Type B pancreatic cell (in vitro differentiated cells): ENCODE measurements around the gene RAB3B. TPM values are rescaled to one million over a fixed set of nuclear protein-coding genes. Genes with fewer than 3 reads are reported as not detected.
A peak's percentile ranks its signal among the peaks of the same experiment; 100 is the strongest.
"Not testable (repeated sequence)": the region's sequence is repeated elsewhere in the genome, so short reads cannot be mapped to it uniquely, and the experiment has no call there.

ENCODE experiments used
- DNase-seq: peaks from one replicate; pipeline ENCODE4 v3.0.0; 2021; ENCODE audit warnings: mixed read lengths; ENCODE audit not compliant: unreplicated experiment; ENCODE audit errors: extremely low spot score
- H3K27ac Mint-ChIP-seq: 2 replicates; pipeline ENCODE4 v1.8.0; 2021; ENCODE audit warnings: mild to moderate bottlenecking, mixed read lengths
- H3K27me3 Mint-ChIP-seq: 2 replicates; pipeline ENCODE4 v1.8.0; 2021; ENCODE audit warnings: mixed read lengths
- H3K36me3 Mint-ChIP-seq: 2 replicates; pipeline ENCODE4 v1.8.0; 2021; ENCODE audit warnings: mixed read lengths
- H3K4me1 Mint-ChIP-seq: one replicate; pipeline ENCODE4 v1.8.0; 2021; ENCODE audit warnings: mixed read lengths; ENCODE audit not compliant: unreplicated experiment
- H3K4me3 Mint-ChIP-seq: 2 replicates; pipeline ENCODE4 v1.8.0; 2021; ENCODE audit warnings: mild to moderate bottlenecking, mixed read lengths
- H3K9me3 Mint-ChIP-seq: 2 replicates; pipeline ENCODE4 v1.8.0; 2021; ENCODE audit warnings: mixed read lengths
- total RNA-seq: library from RNA; stranded (reverse); gene quantifications from 2 replicates; pipeline ENCODE4 v1.2.1, GENCODE V29; 2021; ENCODE audit warnings: low replicate concordance
- TF ChIP-seq, protein P1 (sequence below): fragments of 200-600 bp; sonication (generic); conservative IDR thresholded peaks from 2 replicates; pipeline ENCODE4 v1.5.0; 2021; ENCODE audit warnings: antibody characterized with exemption, mild to moderate bottlenecking

Gene RAB3B
- total RNA-seq, 1 donor from 2014 or later = 16.9 TPM

DNA sequence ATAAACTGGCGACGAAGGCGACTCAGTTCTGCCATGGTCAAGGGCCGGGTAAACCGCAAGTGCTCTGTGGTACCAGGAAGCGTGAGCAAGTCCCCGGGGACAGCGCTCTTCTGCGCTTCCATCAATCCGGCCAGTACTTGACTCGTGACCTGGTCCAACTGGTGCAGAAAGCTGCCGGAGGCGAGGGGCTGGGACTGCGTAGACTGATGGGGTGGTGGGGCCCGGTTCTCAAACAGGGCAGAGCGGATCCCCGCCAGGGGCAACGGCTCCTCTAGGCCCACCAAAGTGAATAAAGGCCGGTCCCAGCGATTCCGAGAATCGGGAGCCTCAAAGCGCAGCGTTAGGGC, 42.3 kb upstream of the RAB3B start:
- TF ChIP-seq, protein P1, sequence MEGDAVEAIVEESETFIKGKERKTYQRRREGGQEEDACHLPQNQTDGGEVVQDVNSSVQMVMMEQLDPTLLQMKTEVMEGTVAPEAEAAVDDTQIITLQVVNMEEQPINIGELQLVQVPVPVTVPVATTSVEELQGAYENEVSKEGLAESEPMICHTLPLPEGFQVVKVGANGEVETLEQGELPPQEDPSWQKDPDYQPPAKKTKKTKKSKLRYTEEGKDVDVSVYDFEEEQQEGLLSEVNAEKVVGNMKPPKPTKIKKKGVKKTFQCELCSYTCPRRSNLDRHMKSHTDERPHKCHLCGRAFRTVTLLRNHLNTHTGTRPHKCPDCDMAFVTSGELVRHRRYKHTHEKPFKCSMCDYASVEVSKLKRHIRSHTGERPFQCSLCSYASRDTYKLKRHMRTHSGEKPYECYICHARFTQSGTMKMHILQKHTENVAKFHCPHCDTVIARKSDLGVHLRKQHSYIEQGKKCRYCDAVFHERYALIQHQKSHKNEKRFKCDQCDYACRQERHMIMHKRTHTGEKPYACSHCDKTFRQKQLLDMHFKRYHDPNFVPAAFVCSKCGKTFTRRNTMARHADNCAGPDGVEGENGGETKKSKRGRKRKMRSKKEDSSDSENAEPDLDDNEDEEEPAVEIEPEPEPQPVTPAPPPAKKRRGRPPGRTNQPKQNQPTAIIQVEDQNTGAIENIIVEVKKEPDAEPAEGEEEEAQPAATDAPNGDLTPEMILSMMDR = no peak
- Mint-ChIP-seq H3K4me1 (peaks cover 27% of the 10 kb centered on the region), H3K27ac (peak overlapping the region; percentile 89), H3K36me3 (peaks cover 7% of the 10 kb centered on the region), H3K9me3 (no peaks in the 10 kb centered on the region), H3K4me3 (peak overlapping the region; percentile 93), H3K27me3 (no peaks in the 10 kb centered on the region)
- DNase-seq = no peak

DNA sequence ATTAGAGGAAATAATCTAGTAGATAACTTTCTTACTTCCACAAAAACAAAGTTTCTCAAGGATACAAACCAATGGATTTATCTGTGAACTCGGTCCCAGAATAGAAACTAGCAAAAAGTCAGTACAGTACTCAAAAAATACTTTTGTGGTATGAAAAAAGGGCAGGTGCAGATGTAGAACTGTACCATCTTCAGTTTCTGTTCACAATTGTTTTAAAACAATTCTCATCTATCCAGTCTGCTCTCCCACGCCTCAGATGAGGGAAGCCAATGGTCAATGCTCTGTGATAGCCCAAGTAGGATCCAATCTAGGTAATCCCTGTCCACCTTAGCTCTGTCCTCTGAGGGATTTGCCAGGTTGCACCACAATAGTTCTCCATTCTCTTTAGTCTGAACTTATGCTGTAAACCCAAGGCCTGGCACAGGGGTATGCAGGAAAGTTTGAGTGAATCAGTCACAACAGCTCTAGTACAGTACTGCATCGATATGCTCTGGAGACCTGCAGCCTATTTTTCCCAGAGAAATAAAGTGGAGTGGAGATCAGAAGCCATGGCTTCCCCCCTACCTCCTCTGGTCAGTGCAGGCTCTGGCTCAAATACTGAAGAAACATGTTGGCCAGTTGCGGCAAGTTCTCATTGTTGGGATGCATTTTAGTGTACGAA, 41.8 kb upstream of the RAB3B start:
- no peaks in the 10 kb centered on the region for H3K27me3 Mint-ChIP-seq
- H3K9me3 Mint-ChIP-seq = no peaks in the 10 kb centered on the region
- TF ChIP-seq, protein P1 = no peak
- H3K4me3 Mint-ChIP-seq = peak overlapping the region; percentile 93
- H3K4me1 Mint-ChIP-seq = peaks cover 27% of the 10 kb centered on the region
- H3K27ac Mint-ChIP-seq = peak overlapping the region; percentile 89
- DNase-seq = no peak
- H3K36me3 Mint-ChIP-seq = peaks cover 7% of the 10 kb centered on the region

DNA sequence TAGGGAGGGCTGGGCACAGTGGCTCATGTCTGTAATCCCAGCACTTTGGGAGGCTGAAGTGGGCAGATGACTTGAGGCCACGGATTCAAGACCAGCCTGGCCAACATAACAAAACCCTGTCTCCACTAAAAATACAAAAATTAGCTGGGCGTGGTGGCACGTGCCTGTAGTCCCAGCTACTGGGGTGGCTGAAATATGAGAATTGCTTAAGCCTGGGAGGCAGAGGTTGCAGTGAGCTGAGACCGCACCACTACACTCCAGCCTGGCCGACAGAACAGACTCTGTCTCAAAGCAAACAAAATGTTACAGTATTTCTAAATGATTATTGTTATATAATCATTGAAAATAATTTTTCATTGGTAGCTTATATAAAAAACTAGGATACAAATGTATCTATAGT, 38.3 kb upstream of the RAB3B start:
- not testable (repeated sequence) for H3K27me3 Mint-ChIP-seq, H3K27ac Mint-ChIP-seq, H3K4me3 Mint-ChIP-seq, H3K9me3 Mint-ChIP-seq, DNase-seq
- Mint-ChIP-seq H3K36me3 (peaks cover 15% of the 10 kb centered on the region), H3K4me1 (peaks cover 22% of the 10 kb centered on the region)

DNA sequence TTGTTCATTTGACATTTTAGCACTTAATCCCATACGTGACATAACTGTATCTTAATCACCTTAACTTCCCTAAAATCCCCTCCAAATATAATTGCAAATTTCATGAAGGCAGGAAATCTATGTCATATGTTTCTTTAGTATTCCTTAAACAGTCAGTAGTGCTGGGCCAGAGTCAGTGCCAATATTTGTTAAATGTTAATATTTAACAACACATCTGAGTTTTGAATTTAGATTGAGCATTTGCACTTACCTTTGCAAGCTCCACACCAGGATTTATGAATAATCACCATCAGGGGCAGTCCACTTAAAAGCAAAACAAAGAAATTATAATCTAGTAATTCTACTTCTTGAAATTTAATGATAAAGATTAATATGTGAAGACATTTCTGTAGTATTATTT, 37.8 kb upstream of the RAB3B start:
- peaks cover 18% of the 10 kb centered on the region for H3K36me3 Mint-ChIP-seq
- H3K9me3 Mint-ChIP-seq = no peaks in the 10 kb centered on the region
- H3K27me3 Mint-ChIP-seq = no peaks in the 10 kb centered on the region
- peaks cover 20% of the 10 kb centered on the region for H3K4me1 Mint-ChIP-seq
- H3K27ac Mint-ChIP-seq = no peak overlapping the region
- DNase-seq = no peak
- TF ChIP-seq, protein P1 = no peak
- no peak overlapping the region for H3K4me3 Mint-ChIP-seq

DNA sequence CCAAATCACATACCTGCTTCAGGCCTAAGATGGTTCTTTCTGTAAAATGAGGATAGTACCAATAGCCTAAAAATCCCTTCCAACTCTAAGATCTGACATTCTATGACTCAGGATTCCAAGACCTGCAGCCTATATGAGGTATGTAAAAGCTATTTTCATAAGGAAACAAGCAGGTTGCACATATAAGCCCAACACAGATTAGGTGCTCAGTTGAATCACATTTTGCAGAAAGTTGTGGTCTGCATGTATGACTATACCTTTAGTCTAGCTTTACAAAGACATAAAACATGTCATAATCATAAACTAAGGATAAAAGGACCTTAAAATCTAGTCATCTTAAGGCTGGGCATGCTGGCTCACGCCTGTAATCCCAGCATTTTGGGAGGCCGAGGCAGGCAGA, 35.8 kb upstream of the RAB3B start:
- Mint-ChIP-seq H3K4me1 (peaks cover 9% of the 10 kb centered on the region), H3K9me3 (no peaks in the 10 kb centered on the region), H3K27me3 (no peaks in the 10 kb centered on the region), H3K4me3 (no peak overlapping the region), H3K36me3 (peaks cover 21% of the 10 kb centered on the region), H3K27ac (no peak overlapping the region)
- DNase-seq = no peak
- TF ChIP-seq, protein P1 = no peak

DNA sequence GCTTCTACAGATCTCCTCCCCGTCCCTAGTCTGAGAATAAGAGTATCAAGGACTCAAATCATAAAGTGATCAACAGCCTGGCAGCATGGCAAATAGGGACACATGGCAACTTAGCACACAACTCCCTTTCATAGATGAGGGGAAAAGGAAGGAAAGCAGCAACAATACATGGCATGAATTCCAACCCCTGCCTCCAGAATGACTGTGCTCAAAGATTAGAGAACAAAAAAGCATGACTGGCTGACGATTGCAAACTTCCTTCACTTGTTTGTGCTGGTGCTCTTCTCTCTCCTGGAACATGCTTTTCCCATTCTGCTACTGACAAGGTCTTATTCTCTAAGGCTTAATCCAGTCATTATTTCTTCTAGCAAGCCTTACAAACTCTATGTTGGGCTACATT, 31.6 kb upstream of the RAB3B start:
- Mint-ChIP-seq H3K36me3 (peaks cover 14% of the 10 kb centered on the region), H3K9me3 (no peaks in the 10 kb centered on the region), H3K4me1 (no peaks in the 10 kb centered on the region), H3K27me3 (no peaks in the 10 kb centered on the region), H3K27ac (no peak overlapping the region), H3K4me3 (no peak overlapping the region)
- TF ChIP-seq, protein P1 = no peak
- no peak for DNase-seq
